Spinal cord (tissue), 10 donors: ENCODE data around the gene SUSD3. TPM values are rescaled to one million over a fixed set of nuclear protein-coding genes. Genes with fewer than 3 reads are reported as not detected.

ENCODE experiments used
- DNase-seq, 6 donors: peaks; one replicate each; pipeline versions ENCODE4 v3.0.0 to v3.0.0-alpha.2; 2013 to 2015; ENCODE audit warnings: low spot score in 6 of 6, low read depth in 4 of 6
- H3K27ac ChIP-seq: one replicate; pipeline ENCODE4 v1.5.1; 2013; ENCODE audit warnings: low read depth, low read length, control low read depth
- H3K27me3 ChIP-seq: one replicate; pipeline ENCODE4 v1.6.1; 2013; ENCODE audit warnings: low read length; ENCODE audit not compliant: control insufficient read depth, insufficient read depth
- H3K36me3 ChIP-seq: one replicate; pipeline ENCODE4 v1.6.1; 2013; ENCODE audit warnings: low read length; ENCODE audit not compliant: control insufficient read depth, insufficient read depth
- H3K4me1 ChIP-seq: one replicate; pipeline ENCODE4 v1.6.1; 2013; ENCODE audit warnings: low read length; ENCODE audit not compliant: control insufficient read depth, insufficient read depth
- H3K4me3 ChIP-seq: one replicate; pipeline ENCODE4 v1.5.1; 2013; ENCODE audit warnings: low read depth, low read length, control low read depth
- H3K9me3 ChIP-seq: one replicate; pipeline ENCODE4 v1.6.1; 2013; ENCODE audit warnings: low read length; ENCODE audit not compliant: control insufficient read depth, insufficient read depth
- WGBS: methylation state at CpG from one replicate; pipeline ENCODE4 v1.1.5; 2013; ENCODE audit warnings: missing lambda C conversion rate; ENCODE audit not compliant: insufficient coverage; 5-methylcytosine and 5-hydroxymethylcytosine counted together
- polyA plus RNA-seq, 2 donors: library from polyadenylated mRNA; unstranded; fragments of 120-200 nt; gene quantifications; one replicate each; pipeline ENCODE4 v1.2.1, GENCODE V29; 2013; ENCODE audit not compliant: insufficient read length in 2 of 2
- total RNA-seq, 2 donors: library from RNA; depleted of rRNA in 1 of 2; stranded (reverse); fragments of 120-200 nt in 1 of 2; fragments of >200 nt in 1 of 2; gene quantifications; one replicate each; pipeline versions ENCODE4 v1.2.3 to v1.2.4, GENCODE V29; 2013 to 2014
- donor health status: healthy.

Gene SUSD3
- total and polyA plus RNA-seq, 4 donors: 3.1 to 6.3 (median 4.9) TPM

GRCh38 chr9:93081081-93081529 lies 22.6 kb downstream of the SUSD3 start:
- DNase-seq: peak in 1 of 6 donors; percentile 18
- 68% methylated on average over 9 of the region's 10 CpGs for WGBS
- Histone ChIP-seq H3K27me3 (no peaks in the 10 kb centered on the region), H3K4me3 (no peak overlapping the region), H3K9me3 (no peaks in the 10 kb centered on the region), H3K36me3 (no peaks in the 10 kb centered on the region), H3K27ac (no peak overlapping the region), H3K4me1 (peaks cover 10% of the 10 kb centered on the region)

- no peak overlapping the region for H3K27ac ChIP-seq
- WGBS: no CpG with 5 or more reads among the region's 3 CpGs
Measured at GRCh38 chr9:93081931-93082330, 23.4 kb downstream of the SUSD3 start.

GRCh38 chr9:93082841-93083411 lies 24.4 kb downstream of the SUSD3 start:
- no peaks in the 10 kb centered on the region for H3K9me3 ChIP-seq
- H3K27me3 ChIP-seq: no peaks in the 10 kb centered on the region
- peak in 1 of 6 donors; percentile 0 for DNase-seq
- no peak overlapping the region for H3K27ac ChIP-seq
- H3K36me3 ChIP-seq: no peaks in the 10 kb centered on the region
- WGBS: 73% methylated on average over 17 of the region's 18 CpGs
- H3K4me3 ChIP-seq: no peak overlapping the region
- H3K4me1 ChIP-seq: peaks cover 10% of the 10 kb centered on the region

More at GRCh38 chr9:93081931-93082330, 23.4 kb downstream of the SUSD3 start:
- Histone ChIP-seq H3K36me3 (no peaks in the 10 kb centered on the region), H3K9me3 (no peaks in the 10 kb centered on the region), H3K4me1 (peaks cover 10% of the 10 kb centered on the region), H3K4me3 (no peak overlapping the region), H3K27me3 (no peaks in the 10 kb centered on the region)
- no peak for DNase-seq

- WGBS: 95% methylated on average over 5 of the region's 8 CpGs
- no peaks in the 10 kb centered on the region for H3K36me3 ChIP-seq
- peak in 1 of 6 donors; percentile 0 for DNase-seq
Measured at GRCh38 chr9:93083592-93084470, 25.3 kb downstream of the SUSD3 start.

GRCh38 chr9:93084471-93084881 lies 26.0 kb downstream of the SUSD3 start:
- peaks cover 10% of the 10 kb centered on the region for H3K4me1 ChIP-seq
- WGBS: 88% methylated on average over 6 of the region's 6 CpGs

More at GRCh38 chr9:93083592-93084470, 25.3 kb downstream of the SUSD3 start:
- no peak overlapping the region for H3K4me3 ChIP-seq
- H3K27ac ChIP-seq: no peak overlapping the region
- no peaks in the 10 kb centered on the region for H3K27me3 ChIP-seq
- peaks cover 10% of the 10 kb centered on the region for H3K4me1 ChIP-seq
- H3K9me3 ChIP-seq: no peaks in the 10 kb centered on the region

GRCh38 chr9:93085676-93086075 lies 27.2 kb downstream of the SUSD3 start:
- H3K27ac ChIP-seq: no peak overlapping the region
- H3K4me3 ChIP-seq: no peak overlapping the region
- no peaks in the 10 kb centered on the region for H3K27me3 ChIP-seq
- no peaks in the 10 kb centered on the region for H3K9me3 ChIP-seq
- 93% methylated on average over 3 of the region's 4 CpGs for WGBS
- DNase-seq: no peak
- H3K4me1 ChIP-seq: peaks cover 10% of the 10 kb centered on the region
- H3K36me3 ChIP-seq: no peaks in the 10 kb centered on the region

More at GRCh38 chr9:93084471-93084881, 26.0 kb downstream of the SUSD3 start:
- Histone ChIP-seq H3K4me3 (no peak overlapping the region), H3K27ac (no peak overlapping the region), H3K27me3 (no peaks in the 10 kb centered on the region), H3K9me3 (no peaks in the 10 kb centered on the region), H3K36me3 (no peaks in the 10 kb centered on the region)
- DNase-seq: peak in 1 of 6 donors; percentile 0

- DNase-seq: no peak
- Histone ChIP-seq H3K27ac (no peak overlapping the region), H3K36me3 (no peaks in the 10 kb centered on the region), H3K4me1 (peaks cover 3% of the 10 kb centered on the region), H3K27me3 (no peaks in the 10 kb centered on the region), H3K4me3 (no peak overlapping the region), H3K9me3 (no peaks in the 10 kb centered on the region)
- 98% methylated on average over 5 of the region's 8 CpGs for WGBS
Measured at GRCh38 chr9:93086447-93087224, 28.1 kb downstream of the SUSD3 start.

GRCh38 chr9:93087971-93088655 lies 29.6 kb downstream of the SUSD3 start:
- DNase-seq: no peak

GRCh38 chr9:93088656-93089015 lies 30.1 kb downstream of the SUSD3 start:
- no peaks in the 10 kb centered on the region for H3K9me3 ChIP-seq
- peaks cover 12% of the 10 kb centered on the region for H3K4me1 ChIP-seq
- H3K27me3 ChIP-seq: no peaks in the 10 kb centered on the region
- WGBS: 87% methylated on average over 4 of the region's 4 CpGs
- H3K4me3 ChIP-seq: no peak overlapping the region
- peak in 1 of 6 donors; percentile 0 for DNase-seq
- H3K27ac ChIP-seq: no peak overlapping the region
- no peaks in the 10 kb centered on the region for H3K36me3 ChIP-seq

More at GRCh38 chr9:93087971-93088655, 29.6 kb downstream of the SUSD3 start:
- no peak overlapping the region for H3K27ac ChIP-seq
- H3K4me3 ChIP-seq: no peak overlapping the region
- H3K27me3 ChIP-seq: no peaks in the 10 kb centered on the region
- H3K36me3 ChIP-seq: no peaks in the 10 kb centered on the region
- H3K4me1 ChIP-seq: peaks cover 7% of the 10 kb centered on the region
- 95% methylated on average over 11 of the region's 12 CpGs for WGBS
- no peaks in the 10 kb centered on the region for H3K9me3 ChIP-seq
